GM21786 (cell line): ENCODE data around the gene GRM8.
"Not testable (repeated sequence)": the region's sequence is repeated elsewhere in the genome, so short reads cannot be mapped to it uniquely, and the experiment has no call there.

Experiments
- ATAC-seq: cut with Tn5 transposase; IDR thresholded peaks from one replicate; pipeline ENCODE4 v1.9.1; 2021; ENCODE audit not compliant: unreplicated experiment

The GRM8 gene

GRCh38 chr7:126931581-126931980 is 321.2 kb downstream of the GRM8 start:
- no peak for ATAC-seq

- no peak for ATAC-seq
These were observed 322.6 kb downstream of the GRM8 start for GRCh38 chr7:126930166-126930565.

- no peak for ATAC-seq
These were observed 328.3 kb downstream of the GRM8 start for GRCh38 chr7:126924477-126924876.

GRCh38 chr7:126911627-126912026 is 341.1 kb downstream of the GRM8 start:
- ATAC-seq: not testable (repeated sequence)

- ATAC-seq: not testable (repeated sequence)
These were observed 344.2 kb downstream of the GRM8 start for GRCh38 chr7:126908564-126908963.

- ATAC-seq: not testable (repeated sequence)
These were observed 345.1 kb downstream of the GRM8 start for GRCh38 chr7:126907657-126908056.

GRCh38 chr7:126905255-126905654 is 347.5 kb downstream of the GRM8 start:
- not testable (repeated sequence) for ATAC-seq

- not testable (repeated sequence) for ATAC-seq
These were observed 351.5 kb downstream of the GRM8 start for GRCh38 chr7:126901041-126901765.

GRCh38 chr7:126887980-126888379 is 364.8 kb downstream of the GRM8 start:
- not testable (repeated sequence) for ATAC-seq

GRCh38 chr7:126887560-126887959 is 365.2 kb downstream of the GRM8 start:
- not testable (repeated sequence) for ATAC-seq

- not testable (repeated sequence) for ATAC-seq
These were observed 370.0 kb downstream of the GRM8 start for GRCh38 chr7:126882730-126883129.

GRCh38 chr7:126881908-126882307 is 370.8 kb downstream of the GRM8 start:
- peak; percentile 54 for ATAC-seq

- no peak for ATAC-seq
These were observed 371.4 kb downstream of the GRM8 start for GRCh38 chr7:126881315-126881714.

GRCh38 chr7:126876536-126876935 is 376.2 kb downstream of the GRM8 start:
- not testable (repeated sequence) for ATAC-seq

GRCh38 chr7:126856691-126857291 is 395.9 kb downstream of the GRM8 start:
- peak; percentile 59 for ATAC-seq

- ATAC-seq: no peak
These were observed 407.4 kb downstream of the GRM8 start for GRCh38 chr7:126845331-126845730.

GRCh38 chr7:126843883-126844282 is 408.9 kb downstream of the GRM8 start:
- no peak for ATAC-seq

GRCh38 chr7:126843336-126843735 is 409.4 kb downstream of the GRM8 start:
- ATAC-seq: no peak

- no peak for ATAC-seq
These were observed 410.3 kb downstream of the GRM8 start for GRCh38 chr7:126842451-126842850.

GRCh38 chr7:126840869-126841268 is 411.9 kb downstream of the GRM8 start:
- no peak for ATAC-seq

- ATAC-seq: no peak
These were observed 413.1 kb downstream of the GRM8 start for GRCh38 chr7:126839624-126840023.

GRCh38 chr7:126838194-126838593 is 414.5 kb downstream of the GRM8 start:
- no peak for ATAC-seq
